Measurements from ENCODE around the gene DMBX1.

Gene DMBX1

GRCh38 chr1:46489638-46490405, at the start of gene DMBX1:
Gene DMBX1 (plus strand): TSS chr1:46489836. CDS start chr1:46507011, 17,175 bp downstream.
- DNase-seq (ENCODE audit: low read depth in 2 of 2): no peak

DNA sequence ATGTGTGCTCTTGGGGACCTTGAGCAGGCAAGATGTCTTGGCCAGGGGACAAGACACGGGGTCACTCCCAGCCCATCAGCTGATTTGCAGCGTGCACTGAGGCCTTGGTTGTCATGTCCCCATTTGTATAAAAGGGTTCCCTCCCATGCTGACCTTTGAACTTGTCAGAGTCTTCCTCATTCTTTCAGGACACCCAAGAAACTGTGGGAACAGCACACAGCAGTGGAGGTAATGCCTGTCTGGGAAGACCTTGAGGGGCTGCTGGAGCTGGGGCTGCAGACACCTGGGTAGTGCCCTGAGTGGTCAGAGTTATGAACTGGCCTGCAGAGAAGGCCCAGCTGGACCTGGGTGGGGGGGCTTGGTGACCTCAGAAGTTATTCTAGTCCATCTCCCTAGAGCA, 49.2 kb upstream of the DMBX1 start:
- DNase-seq (ENCODE audit: low read depth in 2 of 2): no peak

DNA sequence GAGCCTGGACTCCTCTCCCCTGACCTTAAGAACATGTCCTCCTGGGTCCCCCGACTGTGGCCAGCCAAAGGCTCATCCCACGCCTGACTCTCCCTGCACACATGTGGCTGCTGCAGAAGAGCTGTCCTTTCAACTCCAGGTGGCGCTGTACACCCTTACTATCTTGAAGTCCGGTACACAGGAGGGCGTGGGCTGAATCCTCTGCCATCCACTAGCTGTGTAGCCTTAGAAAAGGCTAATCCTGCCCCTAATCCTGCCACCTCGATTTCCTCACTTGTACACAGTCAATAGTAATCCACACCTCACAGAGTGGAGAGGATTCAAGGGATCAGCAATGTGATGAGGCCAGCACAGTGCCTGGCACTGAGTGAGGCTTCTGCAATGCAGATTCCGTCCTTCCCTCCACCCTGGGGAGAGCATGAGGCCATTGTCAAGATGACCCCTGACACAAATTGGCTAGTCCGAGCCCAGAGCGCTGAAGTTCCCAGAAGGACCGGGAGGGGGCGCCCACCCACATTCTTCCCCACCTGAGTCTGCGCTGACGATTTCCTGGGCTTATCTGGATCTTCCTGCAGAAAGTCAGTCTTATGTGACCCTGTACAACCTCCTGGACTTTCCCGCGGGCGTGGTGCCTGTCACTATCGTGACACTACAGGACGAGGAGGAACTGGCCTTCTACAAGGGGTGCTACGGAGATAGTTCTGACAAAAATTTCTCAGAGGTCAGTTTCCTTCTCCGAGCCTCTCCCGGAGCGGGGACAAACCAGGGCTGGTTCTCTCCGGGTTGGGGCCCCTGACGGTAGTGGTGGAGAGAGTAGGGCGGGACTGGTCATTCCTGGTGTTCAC, 47.1 kb upstream of the DMBX1 start:
- peak; percentile 16 to 42 for DNase-seq (ENCODE audit: low read depth in 2 of 2)

GRCh38 chr1:46444466-46444865, 45.2 kb upstream of the DMBX1 start:
- no peak for DNase-seq (ENCODE audit: low read depth in 2 of 2)

DNA sequence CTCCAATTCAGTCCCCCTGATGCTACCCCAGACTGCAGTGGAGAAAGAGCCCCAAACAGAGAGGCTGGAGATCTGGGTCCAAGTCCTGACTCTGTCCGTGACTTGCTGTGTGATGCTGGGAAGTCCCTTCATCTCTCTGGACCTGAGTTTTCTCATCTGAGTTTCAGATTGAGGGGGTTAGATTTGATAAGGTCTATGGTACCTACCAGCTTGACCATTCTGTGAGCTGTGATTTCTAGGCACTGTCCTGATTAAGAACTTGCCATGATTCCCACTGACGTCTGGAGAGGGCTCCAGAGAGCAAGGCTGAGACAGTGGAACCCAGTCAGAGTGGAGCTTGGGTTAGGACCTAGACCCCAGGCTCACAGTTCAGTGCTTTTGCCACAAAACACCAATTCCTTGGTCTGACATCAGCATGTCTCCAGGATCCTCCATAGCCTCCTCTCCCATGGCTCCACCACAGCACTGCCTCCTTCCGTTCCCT, 43.8 kb upstream of the DMBX1 start:
- DNase-seq (ENCODE audit: low read depth in 2 of 2): no peak

- peak; percentile 42 to 52 for DNase-seq (ENCODE audit: low read depth in 2 of 2)
Measured at GRCh38 chr1:46446646-46447498, 42.8 kb upstream of the DMBX1 start.

- DNase-seq (ENCODE audit: low read depth in 2 of 2): no peak
Measured at GRCh38 chr1:46447499-46448108, 42.0 kb upstream of the DMBX1 start.

GRCh38 chr1:46448109-46448911, 41.3 kb upstream of the DMBX1 start:
- DNase-seq (ENCODE audit: low read depth in 2 of 2): no peak

GRCh38 chr1:46449223-46450159, 40.1 kb upstream of the DMBX1 start:
- DNase-seq (ENCODE audit: low read depth in 2 of 2): no peak

DNA sequence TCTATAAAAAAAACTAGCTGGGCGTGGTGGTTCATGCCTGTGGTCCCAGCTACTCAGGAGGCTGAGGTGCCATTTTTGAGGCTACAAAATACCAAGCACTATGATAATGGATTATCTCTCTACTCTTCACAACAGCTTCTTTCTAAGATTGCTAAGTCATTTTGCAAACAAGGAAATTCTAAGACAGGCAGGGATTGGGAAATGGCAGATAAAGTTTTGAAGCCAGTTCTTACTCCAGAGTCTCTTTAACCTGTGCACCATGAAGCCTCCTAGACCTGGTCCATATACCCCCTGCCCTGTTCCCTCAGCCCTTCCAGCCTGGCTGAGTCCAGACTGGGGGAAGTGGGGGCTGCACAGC, 39.5 kb upstream of the DMBX1 start:
- DNase-seq (ENCODE audit: low read depth in 2 of 2): no peak

DNA sequence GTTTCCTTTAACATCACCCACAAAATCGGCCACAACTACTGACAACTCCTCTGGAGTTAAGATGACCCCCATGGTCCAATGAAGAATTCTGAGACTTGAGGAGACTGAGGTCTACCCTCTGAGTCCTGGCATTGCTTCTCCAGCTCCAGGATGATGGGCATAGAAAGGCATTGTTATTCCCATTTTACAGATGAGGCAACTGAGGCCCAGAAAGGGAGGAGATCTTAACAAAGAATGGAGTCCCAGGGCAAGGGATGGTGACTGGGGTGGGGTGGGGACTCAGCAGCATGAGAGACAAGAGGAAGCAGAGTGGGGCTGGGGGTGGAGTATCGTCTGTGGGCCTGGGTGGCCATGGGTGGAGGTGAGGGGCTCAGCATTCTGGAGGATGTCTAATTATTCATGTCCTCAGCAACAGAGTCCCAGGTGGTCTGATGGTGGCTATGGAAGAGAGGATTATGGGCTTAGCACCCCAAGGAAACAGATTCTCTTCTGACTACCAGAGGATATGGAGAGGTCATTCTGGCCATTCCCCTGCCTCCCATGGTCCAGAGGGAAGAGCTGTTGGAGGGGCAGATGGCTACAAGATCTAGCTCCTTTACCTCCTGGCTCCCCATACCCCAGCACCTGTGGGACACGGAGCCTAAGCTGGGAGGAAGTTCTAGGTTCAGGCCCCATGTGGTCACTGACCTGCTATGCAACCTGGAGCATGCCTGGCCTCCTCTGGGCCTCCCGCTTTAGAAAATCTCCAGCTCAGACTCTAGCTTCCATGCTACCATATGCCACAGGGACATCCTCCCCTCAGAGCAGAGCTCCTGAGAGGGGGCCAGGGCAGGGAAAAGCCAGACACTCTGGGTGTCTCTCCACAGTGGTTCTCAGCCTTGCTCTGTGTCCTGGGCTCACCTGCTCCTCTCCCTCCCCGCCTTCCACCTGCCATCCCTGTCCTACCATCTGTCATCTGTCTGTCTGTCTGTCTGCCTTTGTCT, 37.4 kb upstream of the DMBX1 start:
- no peak for DNase-seq (ENCODE audit: low read depth in 2 of 2)

DNA sequence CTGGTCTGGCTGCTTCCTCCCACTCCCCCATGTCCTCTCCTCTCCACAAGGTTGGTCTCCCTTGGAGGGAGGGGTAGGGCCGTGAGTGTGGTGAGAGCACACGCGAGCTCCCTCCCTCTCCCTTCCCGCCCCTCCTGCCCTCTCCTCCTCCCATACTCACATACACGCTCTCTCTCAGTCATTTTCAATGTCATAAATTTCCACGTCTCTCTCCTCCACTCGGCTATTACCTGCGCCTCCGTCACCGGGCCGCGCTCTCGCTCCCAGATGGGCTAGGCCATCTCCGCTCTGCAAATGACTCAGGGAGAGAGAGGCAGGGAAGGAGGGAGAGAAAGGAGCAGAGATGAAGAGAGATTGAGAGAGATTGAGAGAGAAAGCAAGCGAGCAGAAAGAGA, 36.7 kb upstream of the DMBX1 start:
- DNase-seq (ENCODE audit: low read depth in 2 of 2): no peak

DNA sequence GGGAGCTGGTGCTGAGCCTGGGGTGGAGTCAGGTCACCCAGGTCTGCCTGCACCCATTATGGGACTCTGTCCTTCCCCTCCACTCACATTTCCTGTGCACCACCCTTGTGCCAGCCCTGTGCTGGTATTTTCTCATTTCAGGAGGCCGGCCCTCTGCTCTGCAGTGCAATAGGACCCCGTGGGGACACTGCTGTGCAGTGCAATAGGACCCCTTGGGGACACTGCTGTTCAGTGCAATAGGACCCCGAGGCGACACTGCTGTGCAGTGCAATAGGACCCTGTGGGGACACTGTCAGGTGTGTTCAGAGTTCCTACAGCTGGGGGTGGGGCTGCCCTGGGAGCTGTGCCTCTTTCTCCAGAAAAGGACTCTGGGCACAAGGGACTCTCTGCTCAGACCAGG, 36.2 kb upstream of the DMBX1 start:
- no peak for DNase-seq (ENCODE audit: low read depth in 2 of 2)

- no peak for DNase-seq (ENCODE audit: low read depth in 2 of 2)
Measured at GRCh38 chr1:46455951-46456350, 33.7 kb upstream of the DMBX1 start.

DNA sequence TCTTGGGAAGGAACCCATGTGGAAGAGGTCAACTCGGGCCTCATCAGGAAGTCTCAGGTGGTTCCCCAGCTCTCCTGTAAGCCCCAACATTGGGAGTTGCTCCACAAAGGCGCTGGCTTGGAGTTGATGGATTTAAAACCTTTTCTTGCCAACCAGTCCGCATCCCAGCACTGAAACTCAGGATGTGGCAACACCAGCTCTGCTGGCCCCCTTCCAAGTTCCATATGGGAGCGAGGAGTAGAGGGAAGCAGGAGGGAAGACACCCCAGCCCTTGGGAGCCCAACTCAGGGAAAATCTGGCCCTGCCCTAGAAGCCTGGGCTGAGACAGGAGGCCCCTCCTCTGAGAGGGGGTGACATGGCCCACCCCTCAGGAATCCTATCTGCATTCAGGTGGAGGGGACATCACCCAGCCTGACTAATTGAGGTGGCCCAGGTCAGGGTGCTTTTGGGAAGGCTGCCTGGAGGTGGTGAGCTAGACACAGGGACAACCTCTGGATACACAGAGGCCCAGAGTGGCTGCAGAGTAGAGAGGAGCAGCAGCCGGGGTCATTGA, 33.1 kb upstream of the DMBX1 start:
- no peak for DNase-seq (ENCODE audit: low read depth in 2 of 2)

DNA sequence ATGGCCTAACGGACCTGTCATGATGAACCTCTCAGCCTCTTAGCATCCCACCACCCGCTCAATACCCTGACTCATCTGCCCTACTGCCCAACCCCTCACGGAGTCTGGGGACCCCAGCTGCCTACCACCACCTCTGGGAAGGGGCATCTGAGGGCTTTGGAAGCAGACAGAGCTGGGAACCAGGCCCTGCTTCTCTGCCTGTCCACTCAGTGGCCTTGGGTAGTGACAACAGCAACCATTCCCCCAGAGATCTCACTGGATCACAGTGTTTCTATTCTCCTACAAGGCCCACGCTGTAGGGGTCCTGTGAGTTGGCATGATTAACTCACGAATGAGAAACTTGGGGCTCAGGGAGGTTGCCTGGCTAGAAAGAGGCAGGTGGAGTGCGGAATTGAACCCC, 32.5 kb upstream of the DMBX1 start:
- no peak for DNase-seq (ENCODE audit: low read depth in 2 of 2)

DNA sequence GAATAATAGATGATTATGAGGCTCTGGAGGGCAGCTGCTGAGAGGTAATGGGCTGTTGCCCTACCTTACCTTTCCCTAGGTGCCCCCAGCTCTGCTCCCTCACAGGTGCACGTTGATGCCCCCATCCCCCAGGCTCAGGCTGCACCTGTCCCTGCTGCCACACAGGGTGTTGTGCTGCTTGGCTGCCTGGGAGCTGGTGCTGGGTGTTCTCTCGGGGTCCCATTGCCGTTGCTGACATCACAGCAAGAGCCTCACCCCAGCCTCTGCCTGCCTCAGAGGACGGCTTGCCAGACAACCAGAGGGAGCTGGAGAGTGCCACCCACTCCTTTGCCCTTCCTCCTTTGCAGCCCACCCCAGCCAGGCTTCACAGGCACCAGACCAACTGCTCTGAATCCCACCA, 31.4 kb upstream of the DMBX1 start:
- no peak for DNase-seq (ENCODE audit: low read depth in 2 of 2)

- no peak for DNase-seq (ENCODE audit: low read depth in 2 of 2)
Measured at GRCh38 chr1:46458846-46459245, 30.8 kb upstream of the DMBX1 start.

All from activated CD8-positive, alpha-beta memory T cell treated with anti-CD3 and anti-CD28 coated beads for 4 hours (primary cell).